CD4-positive, alpha-beta T cell treated with Interleukin-17A for 1 hour (primary cell): ENCODE measurements around the gene ABCC3.

Source experiments
- DNase-seq: peaks from one replicate; pipeline ENCODE4 v3.0.0-alpha.2; 2020

The ABCC3 gene

GRCh38 chr17:50634224-50634914 is at the start of gene ABCC3:
TSS of gene ABCC3 (plus strand) at chr17:50634881. CDS start at chr17:50634937, 56 bp downstream.
- no peak for DNase-seq

GRCh38 chr17:50585346-50585745 is 49.3 kb upstream of the ABCC3 start:
- no peak for DNase-seq

GRCh38 chr17:50585891-50586290 is 48.8 kb upstream of the ABCC3 start:
- DNase-seq: no peak

DNA sequence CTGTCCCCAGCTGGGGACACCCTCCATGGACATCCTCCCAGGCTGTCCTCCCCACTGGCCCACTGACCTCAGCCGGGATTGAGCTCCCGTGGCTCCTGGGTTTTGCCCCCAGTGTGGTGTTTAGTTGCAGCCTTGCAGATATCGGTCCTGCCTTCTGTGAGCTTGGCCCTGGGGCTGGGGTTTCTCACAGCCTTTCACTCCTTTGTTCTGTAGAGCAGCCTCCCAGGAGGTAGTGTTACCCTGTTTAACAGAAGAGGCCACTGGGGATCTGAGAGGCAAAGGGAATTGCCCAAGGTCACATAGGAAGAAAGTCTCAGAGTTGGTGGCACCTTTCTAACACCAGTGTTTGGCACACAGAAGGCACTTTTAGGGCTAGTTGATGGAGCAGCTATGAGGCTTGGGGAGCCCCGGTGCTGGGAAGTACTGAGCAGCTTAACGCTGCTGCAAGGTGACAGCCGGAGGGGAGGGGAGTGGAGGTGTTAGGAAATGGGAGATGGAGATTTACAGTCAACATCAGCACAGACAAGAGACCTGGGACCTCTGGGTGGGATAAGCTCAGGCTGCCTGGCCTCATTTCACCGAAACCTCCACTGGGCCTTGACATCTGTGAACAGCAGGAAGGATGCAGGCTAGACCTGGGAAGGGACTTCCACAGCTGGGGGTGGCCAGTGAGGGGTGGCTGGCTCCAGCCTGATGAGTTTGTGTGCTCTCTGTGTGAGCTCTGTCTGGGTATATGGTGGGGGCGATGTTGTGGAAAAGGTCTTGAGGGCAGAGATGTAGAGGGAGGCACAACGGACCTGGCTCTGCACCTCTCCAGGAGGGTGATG is 48.0 kb upstream of the ABCC3 start:
- no peak for DNase-seq

- DNase-seq: no peak
These were observed 47.1 kb upstream of the ABCC3 start for GRCh38 chr17:50587571-50587970.

DNA sequence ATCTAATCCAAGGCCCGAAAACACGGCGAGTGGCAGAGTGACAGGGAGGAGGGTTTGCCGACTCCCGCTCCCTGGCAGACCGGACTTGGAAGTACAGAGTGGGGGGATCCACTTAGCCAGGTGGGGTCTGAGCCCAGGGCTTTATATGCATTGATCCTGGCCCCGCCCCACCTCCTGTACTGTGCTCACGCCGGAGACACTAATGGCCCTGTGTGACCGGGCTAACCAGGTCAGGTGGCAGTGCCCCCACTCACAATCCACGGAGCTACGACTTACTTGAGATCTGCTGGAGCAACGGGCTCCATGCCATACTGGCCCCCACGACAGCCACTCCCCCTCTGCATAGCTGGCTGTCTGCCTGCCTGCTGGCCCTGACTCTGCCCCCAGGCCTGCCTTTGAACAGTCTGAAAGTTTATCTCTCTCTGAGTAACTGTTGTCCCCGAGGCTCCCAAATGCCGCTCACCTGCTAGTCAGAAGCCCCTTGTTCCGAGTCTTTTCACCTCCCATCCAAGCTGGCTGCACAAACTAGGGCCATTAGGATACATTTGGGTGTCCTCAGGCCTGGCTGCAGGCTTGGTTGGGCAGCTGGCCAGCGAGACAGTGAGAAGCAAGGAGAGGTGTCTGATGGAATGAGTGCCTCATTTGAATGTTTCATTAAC is 46.2 kb upstream of the ABCC3 start:
- no peak for DNase-seq

DNA sequence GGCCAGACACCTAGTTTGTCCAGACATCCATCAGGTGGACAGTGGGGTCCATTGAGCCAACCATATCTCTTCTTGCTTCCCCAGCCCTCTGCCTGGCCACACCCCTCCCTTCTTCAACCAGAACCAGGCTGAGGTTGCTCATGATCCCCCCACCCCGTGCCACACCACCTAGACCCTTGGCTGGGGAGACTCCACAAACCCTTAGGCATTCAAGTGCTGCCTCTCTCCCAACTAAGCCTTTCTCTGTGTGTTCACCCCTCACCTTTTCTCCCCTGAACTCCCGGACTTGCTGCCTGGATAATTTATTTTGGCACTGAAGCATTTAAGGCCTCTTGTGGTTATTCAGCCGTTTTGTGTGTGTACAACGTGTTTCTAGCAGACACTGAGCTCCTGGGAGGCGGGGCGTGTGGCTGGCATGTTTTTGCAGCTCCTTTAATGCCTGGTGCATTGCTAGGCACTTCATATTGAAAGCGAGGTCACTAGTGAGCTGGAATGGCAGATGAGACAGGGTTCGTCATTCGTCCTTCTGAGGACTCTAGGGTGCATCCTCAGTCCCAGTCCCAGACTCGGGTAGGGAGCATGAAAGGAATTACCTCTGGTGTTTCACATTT is 45.5 kb upstream of the ABCC3 start:
- DNase-seq: no peak

DNA sequence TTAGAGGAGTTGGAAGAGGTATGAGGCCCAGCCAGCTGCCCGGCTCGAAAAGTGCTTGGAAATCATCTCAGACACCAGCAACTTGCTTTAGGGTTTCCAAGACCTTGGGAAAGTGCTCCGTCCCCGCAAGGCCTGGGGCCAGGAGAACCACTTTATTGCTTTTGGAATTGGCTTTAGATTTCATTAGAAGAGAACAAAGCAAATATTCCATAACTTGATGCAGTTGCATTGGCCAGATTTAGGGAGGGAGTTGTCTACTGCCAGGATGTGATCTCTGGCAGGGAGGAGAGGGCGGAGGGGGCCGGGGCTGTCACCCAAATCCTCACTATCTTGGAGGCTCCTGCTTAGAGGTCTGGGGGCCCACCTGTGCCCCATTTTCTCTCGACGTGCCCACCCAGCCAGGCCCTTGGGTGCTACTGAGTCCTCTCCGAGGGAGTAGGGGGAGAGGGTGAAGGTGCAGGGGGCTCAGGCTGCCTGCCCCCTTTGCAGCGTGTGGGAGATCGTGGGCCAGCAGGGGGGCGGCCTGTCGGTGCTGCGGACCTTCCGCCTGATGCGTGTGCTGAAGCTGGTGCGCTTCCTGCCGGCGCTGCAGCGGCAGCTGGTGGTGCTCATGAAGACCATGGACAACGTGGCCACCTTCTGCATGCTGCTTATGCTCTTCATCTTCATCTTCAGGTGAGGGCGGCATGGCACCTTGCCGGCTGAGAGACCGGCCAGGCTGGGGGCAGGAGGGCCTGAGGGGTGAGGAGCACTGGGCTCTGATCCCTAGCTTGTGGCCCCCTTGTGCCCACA is 43.5 kb upstream of the ABCC3 start:
- DNase-seq: no peak

DNA sequence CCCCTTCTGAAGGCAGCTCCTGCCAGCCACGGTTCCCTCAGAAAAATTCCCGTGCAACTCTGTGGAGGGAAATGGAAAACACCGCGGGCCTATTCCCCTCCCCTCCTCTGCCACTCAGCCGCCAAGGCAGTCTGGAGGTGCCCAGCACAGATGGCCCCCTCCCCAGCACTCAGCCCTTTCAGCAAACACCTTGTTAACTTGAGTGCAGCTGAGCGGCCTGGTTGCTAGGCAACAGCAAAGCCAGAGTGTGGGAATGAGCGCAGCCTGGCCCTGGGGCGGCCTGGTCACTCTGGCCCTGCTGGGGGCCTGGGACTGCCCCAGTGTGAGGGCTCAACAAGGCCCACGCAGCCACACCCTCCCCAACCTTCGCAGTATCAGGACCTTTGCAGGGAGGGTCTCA is 41.4 kb upstream of the ABCC3 start:
- no peak for DNase-seq

DNA sequence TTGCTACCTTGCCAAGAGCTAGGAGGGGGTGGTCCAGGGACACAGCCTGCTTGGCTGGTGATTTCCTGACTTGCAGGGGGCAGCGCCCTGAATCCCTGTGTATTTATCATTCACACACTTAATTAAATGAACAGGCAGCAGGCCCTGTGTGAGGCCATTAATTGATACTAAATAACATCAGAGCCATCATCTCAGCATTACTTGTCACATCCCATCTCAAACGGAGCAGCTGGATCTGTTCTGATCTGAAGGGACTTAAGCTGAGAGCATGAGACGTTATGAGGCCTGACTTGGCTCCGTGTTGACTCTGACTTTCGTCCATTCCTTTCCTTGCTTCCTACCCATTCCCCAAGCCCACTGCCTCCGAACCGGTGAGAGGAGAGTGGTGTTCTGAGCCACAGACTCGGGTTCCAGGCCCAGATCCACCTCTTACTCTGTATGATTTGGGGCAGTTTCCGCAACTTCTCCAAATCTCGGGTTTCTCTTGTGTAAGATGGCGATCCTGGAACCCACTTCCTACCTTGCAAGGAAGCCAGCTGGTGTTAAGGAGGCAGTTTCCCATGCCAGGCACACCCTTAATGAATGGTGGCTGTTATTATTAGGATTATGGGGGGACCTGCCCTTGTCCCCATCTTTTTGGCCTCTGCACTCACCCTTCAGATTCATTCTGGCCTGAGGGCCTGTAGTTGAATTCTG is 40.4 kb upstream of the ABCC3 start:
- no peak for DNase-seq

GRCh38 chr17:50594892-50595291 is 39.8 kb upstream of the ABCC3 start:
- no peak for DNase-seq

DNA sequence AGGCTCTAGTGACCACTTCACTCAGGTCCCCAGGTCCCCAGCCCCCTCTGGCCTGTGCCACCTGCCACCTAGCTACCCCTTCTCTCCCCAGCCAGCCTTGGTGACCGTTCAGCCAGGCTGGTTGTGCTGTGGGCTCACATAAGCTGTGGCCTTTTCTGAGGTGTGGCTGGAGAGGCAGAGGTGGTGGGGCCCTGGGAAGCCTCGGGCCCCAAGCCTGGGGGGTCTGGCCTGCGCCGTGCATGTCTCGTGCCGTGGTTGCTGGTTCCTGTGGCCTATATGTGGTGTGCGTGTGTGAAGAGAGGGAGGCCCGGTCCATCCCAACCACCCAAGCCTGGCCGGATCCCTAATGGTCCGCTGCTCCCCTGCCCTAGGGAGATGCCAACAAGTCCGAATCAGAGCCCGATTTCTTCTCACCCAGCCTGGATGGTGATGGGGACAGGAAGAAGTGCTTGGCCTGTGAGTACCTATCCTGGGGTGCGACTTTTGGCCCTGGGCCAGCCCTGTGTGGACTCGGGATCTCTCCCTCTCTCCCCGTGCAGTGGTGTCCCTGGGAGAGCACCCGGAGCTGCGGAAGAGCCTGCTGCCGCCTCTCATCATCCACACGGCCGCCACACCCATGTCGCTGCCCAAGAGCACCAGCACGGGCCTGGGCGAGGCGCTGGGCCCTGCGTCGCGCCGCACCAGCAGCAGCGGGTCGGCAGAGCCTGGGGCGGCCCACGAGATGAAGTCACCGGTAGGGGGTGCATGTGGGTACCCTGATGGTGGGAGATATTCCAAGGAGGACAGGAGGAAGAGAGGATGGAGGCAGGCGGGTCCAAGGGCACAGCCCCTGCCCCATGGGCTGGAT is 38.3 kb upstream of the ABCC3 start:
- no peak for DNase-seq

GRCh38 chr17:50598487-50598886 is 36.2 kb upstream of the ABCC3 start:
- DNase-seq: no peak

- no peak for DNase-seq
These were observed 35.1 kb upstream of the ABCC3 start for GRCh38 chr17:50599606-50600005.

DNA sequence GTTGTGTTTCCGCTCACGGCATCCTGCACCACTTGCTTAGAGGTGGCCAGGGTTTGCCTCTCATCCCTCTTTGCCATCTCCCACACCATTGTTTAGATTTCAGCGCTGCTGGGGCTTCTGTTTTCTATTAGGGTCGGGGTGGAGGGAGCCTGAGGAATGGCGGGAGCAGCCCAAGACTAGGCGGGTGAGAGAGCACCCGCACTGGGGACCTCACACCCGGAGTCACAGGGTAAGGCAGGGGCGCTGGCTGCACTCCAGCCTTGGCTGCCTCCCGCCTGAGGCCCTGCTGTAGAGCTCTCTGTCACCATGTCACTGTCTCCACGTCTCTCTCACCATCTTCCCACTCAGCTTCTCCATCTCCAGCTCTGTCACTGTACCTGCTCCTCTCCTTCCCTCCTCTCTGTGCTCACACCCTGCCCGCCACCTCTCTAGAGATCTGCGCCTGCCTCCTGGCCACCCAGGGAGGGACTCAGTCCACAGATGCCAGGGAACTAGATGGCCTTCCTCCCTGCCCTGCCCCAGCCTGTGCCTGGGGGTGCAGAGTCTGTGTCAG is 32.8 kb upstream of the ABCC3 start:
- DNase-seq: no peak

- no peak for DNase-seq
These were observed 31.8 kb upstream of the ABCC3 start for GRCh38 chr17:50602836-50603235.

- no peak for DNase-seq
These were observed 31.3 kb upstream of the ABCC3 start for GRCh38 chr17:50603340-50603739.

- no peak for DNase-seq
These were observed 30.2 kb upstream of the ABCC3 start for GRCh38 chr17:50604513-50604912.

DNA sequence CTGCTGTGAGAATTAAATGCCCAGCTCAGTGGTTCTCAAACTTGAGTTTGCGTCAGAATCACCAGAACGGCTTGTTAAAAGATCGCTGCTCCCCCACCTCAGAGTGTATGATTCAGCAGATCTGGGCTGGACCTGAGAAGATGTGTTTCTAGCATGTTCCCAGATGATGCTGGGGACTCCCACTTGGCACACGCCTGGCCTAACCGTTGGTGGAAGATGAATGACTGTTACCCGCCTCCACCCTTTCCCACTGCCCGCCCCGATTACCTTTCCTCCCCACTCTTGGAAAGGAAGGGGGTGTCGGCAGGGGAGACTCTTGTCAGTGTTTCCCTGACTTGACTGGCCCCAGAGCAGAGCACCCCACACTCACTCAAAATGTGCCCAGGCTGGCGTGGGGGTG is 29.3 kb upstream of the ABCC3 start:
- no peak for DNase-seq

GRCh38 chr17:50607522-50608175 is 27.0 kb upstream of the ABCC3 start:
- no peak for DNase-seq
